GM21526 (cell line): ENCODE data around the gene PROM1.

Experiments
- ATAC-seq: cut with Tn5 transposase; IDR thresholded peaks from one replicate; pipeline ENCODE4 v1.9.1; 2021; ENCODE audit warnings: moderate library complexity; ENCODE audit not compliant: unreplicated experiment, low FRiP score

PROM1 gene

GRCh38 chr4:16066586-16067128 is 17.2 kb downstream of the PROM1 start:
- ATAC-seq: no peak

- ATAC-seq: no peak
Observed at GRCh38 chr4:16065066-16065465, 18.8 kb downstream of the PROM1 start.

- ATAC-seq: no peak
Observed at GRCh38 chr4:16062601-16063000, 21.2 kb downstream of the PROM1 start.

GRCh38 chr4:16056681-16057385 is 27.0 kb downstream of the PROM1 start:
- ATAC-seq: no peak

- no peak for ATAC-seq
Observed at GRCh38 chr4:16055873-16056272, 27.9 kb downstream of the PROM1 start.

- no peak for ATAC-seq
Observed at GRCh38 chr4:16055471-16055870, 28.4 kb downstream of the PROM1 start.

GRCh38 chr4:16052939-16053338 is 30.9 kb downstream of the PROM1 start:
- ATAC-seq: no peak

- no peak for ATAC-seq
Observed at GRCh38 chr4:16051980-16052379, 31.8 kb downstream of the PROM1 start.

- no peak for ATAC-seq
Observed at GRCh38 chr4:16051132-16051531, 32.7 kb downstream of the PROM1 start.

- ATAC-seq: no peak
Observed at GRCh38 chr4:16050669-16051068, 33.2 kb downstream of the PROM1 start.

GRCh38 chr4:16048619-16049419 is 35.0 kb downstream of the PROM1 start:
- no peak for ATAC-seq

GRCh38 chr4:16045687-16046086 is 38.1 kb downstream of the PROM1 start:
- ATAC-seq: no peak

- ATAC-seq: no peak
Observed at GRCh38 chr4:16043642-16044498, 40.0 kb downstream of the PROM1 start.

GRCh38 chr4:16039139-16039538 is 44.7 kb downstream of the PROM1 start:
- ATAC-seq: no peak

GRCh38 chr4:16037901-16038300 is 45.9 kb downstream of the PROM1 start:
- no peak for ATAC-seq

- ATAC-seq: no peak
Observed at GRCh38 chr4:16035843-16036242, 48.0 kb downstream of the PROM1 start.

- no peak for ATAC-seq
Observed at GRCh38 chr4:16034010-16034748, 49.6 kb downstream of the PROM1 start.

GRCh38 chr4:16032396-16032770 is 51.4 kb downstream of the PROM1 start:
- no peak for ATAC-seq

GRCh38 chr4:16031546-16032395 is 52.1 kb downstream of the PROM1 start:
- ATAC-seq: no peak
